Measurements from ENCODE around the gene ATP6AP2. TPM values are rescaled to one million over a fixed set of nuclear protein-coding genes. Genes with fewer than 3 reads are reported as not detected.

The ATP6AP2 gene
- total RNA-seq, 1 donor from 2014 or later = 74.9 TPM

- no peak overlapping the region for H3K4me3 ChIP-seq (ENCODE audit: low read depth, low read length)
- DNase-seq (ENCODE audit: low read depth) = no peak
- TF ChIP-seq, protein P1, sequence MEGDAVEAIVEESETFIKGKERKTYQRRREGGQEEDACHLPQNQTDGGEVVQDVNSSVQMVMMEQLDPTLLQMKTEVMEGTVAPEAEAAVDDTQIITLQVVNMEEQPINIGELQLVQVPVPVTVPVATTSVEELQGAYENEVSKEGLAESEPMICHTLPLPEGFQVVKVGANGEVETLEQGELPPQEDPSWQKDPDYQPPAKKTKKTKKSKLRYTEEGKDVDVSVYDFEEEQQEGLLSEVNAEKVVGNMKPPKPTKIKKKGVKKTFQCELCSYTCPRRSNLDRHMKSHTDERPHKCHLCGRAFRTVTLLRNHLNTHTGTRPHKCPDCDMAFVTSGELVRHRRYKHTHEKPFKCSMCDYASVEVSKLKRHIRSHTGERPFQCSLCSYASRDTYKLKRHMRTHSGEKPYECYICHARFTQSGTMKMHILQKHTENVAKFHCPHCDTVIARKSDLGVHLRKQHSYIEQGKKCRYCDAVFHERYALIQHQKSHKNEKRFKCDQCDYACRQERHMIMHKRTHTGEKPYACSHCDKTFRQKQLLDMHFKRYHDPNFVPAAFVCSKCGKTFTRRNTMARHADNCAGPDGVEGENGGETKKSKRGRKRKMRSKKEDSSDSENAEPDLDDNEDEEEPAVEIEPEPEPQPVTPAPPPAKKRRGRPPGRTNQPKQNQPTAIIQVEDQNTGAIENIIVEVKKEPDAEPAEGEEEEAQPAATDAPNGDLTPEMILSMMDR (conservative IDR thresholded peaks at IDR 0.05; ENCODE audit: low read depth, low read length) = no peak
Measured at GRCh38 chrX:40542972-40543371, 37.8 kb upstream of the ATP6AP2 start.

GRCh38 chrX:40543661-40544328, 37.0 kb upstream of the ATP6AP2 start:
- TF ChIP-seq, protein P1 (conservative IDR thresholded peaks at IDR 0.05; ENCODE audit: low read depth, low read length) = peak; percentile 68
- no peak overlapping the region for H3K4me3 ChIP-seq (ENCODE audit: low read depth, low read length)
- peak; percentile 51 for DNase-seq (ENCODE audit: low read depth)

DNA sequence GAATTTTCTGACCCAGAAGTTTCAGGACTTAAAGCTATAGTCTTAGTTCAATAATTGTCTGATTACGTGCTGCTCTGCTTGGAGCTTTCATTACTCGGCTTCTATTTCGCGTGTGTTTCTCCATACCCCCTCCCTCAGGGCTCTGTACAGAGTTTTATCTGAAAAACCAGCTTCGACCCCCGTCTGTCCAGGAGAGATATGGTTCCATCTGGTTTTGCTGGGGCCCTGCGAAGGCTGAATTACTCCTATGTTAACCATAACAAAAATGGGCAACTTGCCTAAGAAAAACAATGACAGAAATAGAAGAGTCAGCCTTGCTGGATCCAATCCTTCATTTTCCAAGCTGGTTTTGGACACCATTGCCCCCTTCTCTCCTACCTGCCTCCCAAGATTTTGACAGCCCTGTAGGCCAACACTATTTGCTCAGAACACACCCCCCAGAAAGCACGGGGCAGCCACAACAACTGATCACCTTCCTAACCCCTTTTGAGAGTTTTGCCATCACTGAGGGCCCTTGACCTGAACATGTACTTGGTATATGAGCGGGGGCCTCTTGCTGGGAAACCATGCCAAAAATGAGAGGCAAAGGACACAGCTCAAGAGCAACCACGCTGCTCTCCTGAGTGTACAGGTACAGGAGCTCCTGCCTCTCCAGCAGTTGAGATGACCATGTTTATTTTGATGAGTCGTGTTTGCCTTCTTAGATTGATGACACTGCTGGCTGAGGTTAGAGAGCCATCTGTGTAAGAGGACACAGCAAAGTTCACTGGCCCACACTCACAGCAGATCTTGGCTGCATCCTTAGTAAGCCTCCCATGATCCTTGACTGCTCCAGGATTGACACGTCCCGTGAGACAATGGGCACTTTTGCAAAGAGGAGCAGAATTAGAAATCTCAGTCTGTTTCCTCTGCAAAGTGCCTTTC, 36.2 kb upstream of the ATP6AP2 start:
- no peak for DNase-seq (ENCODE audit: low read depth)
- TF ChIP-seq, protein P1 (conservative IDR thresholded peaks at IDR 0.05; ENCODE audit: low read depth, low read length) = no peak
- H3K4me3 ChIP-seq (ENCODE audit: low read depth, low read length) = no peak overlapping the region

GRCh38 chrX:40546870-40547269, 33.9 kb upstream of the ATP6AP2 start:
- TF ChIP-seq, protein P1 (conservative IDR thresholded peaks at IDR 0.05; ENCODE audit: low read depth, low read length) = no peak
- no peak overlapping the region for H3K4me3 ChIP-seq (ENCODE audit: low read depth, low read length)
- DNase-seq (ENCODE audit: low read depth) = no peak

DNA sequence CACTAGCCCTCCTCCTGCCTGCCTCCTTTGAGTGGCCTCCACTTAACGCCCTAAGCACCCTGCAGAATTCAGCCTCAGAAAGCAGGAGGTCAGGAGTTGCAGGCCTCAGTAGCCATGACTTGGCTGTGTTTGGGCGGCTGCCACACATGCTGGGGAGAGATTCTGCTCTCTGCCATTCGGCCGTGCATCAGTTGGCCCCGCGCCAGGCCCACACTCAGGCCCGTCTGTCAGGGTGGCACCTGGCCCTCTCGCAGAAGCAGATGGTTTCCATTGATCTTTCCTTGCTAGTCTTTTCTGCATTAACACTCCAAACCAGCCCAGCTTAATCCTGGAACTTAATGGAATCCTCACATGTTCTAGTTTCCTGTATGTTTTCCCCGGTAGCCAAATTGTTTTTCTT, 30.7 kb upstream of the ATP6AP2 start:
- DNase-seq (ENCODE audit: low read depth) = no peak
- H3K4me3 ChIP-seq (ENCODE audit: low read depth, low read length) = no peak overlapping the region
- TF ChIP-seq, protein P1 (conservative IDR thresholded peaks at IDR 0.05; ENCODE audit: low read depth, low read length) = no peak

- no peak overlapping the region for H3K4me3 ChIP-seq (ENCODE audit: low read depth, low read length)
- TF ChIP-seq, protein P1 (conservative IDR thresholded peaks at IDR 0.05; ENCODE audit: low read depth, low read length) = peak; percentile 34
- no peak for DNase-seq (ENCODE audit: low read depth)
Measured at GRCh38 chrX:40552768-40553167, 28.0 kb upstream of the ATP6AP2 start.
